Right lobe of liver (tissue), 4 donors: ENCODE measurements around the gene CENPF.

Experiments used
- POLR2A ChIP-seq: fragments of 450-650 bp; IDR thresholded peaks from one replicate; pipeline ENCODE4 v1.6.1; 2017; ENCODE audit warnings: antibody characterized with exemption, mild to moderate bottlenecking
- TF ChIP-seq, protein P1 (sequence below), 4 donors: fragments of 200-600 bp in 3 of 4; fragments of 450-650 bp in 1 of 4; IDR thresholded peaks; one replicate each; pipeline versions ENCODE4 v1.5.1 to v1.8.0; 2016 to 2022; ENCODE audit warnings: antibody characterized with exemption in 4 of 4, mild to moderate bottlenecking in 2 of 4
- donor health status: DM: no; HTN: no; CAD: no.
- donor health status: DM: no; HTN: no; CAD: no.
- donor health status: DM: no; HTN: yes; CAD: no.

DNA sequence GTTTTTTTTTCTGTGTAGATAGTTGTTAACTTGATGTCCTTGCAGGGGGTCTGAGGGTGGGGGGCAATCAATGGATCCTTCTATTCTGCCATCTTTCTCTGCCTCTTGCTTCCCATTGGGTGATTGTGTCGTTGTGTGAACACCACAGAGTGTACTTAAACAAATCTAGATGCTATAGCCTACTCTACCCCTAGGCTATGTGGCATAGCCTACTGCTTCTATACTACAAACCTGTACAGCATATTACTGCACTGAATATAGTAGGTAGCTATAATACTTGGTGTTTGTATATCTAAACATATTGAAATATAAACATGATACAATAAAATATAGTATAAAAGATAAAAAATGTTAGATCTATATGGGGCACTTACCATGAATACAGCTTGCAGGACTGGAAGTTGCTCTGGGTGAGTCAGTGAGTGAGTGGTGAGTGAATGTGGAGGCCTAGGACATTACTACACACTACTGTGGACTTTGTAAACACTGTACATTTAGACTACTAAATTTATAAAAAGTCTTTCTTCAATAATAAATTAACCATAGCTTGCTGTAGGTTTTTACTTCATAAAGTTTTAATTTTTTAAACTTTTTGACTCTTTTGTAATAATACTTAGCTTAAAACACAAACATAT, 105.4 kb downstream of the CENPF start:
- TF ChIP-seq, protein P1, sequence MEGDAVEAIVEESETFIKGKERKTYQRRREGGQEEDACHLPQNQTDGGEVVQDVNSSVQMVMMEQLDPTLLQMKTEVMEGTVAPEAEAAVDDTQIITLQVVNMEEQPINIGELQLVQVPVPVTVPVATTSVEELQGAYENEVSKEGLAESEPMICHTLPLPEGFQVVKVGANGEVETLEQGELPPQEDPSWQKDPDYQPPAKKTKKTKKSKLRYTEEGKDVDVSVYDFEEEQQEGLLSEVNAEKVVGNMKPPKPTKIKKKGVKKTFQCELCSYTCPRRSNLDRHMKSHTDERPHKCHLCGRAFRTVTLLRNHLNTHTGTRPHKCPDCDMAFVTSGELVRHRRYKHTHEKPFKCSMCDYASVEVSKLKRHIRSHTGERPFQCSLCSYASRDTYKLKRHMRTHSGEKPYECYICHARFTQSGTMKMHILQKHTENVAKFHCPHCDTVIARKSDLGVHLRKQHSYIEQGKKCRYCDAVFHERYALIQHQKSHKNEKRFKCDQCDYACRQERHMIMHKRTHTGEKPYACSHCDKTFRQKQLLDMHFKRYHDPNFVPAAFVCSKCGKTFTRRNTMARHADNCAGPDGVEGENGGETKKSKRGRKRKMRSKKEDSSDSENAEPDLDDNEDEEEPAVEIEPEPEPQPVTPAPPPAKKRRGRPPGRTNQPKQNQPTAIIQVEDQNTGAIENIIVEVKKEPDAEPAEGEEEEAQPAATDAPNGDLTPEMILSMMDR (IDR thresholded peaks at IDR 0.05), result no peak
- no peak for TF ChIP-seq POLR2A
